Measurements from ENCODE around the gene UNC5CL.

GRCh38 chr6:41051873-41052272, 12.9 kb upstream of the UNC5CL start:
- no peak for TF ChIP-seq CTCF (conservative IDR thresholded peaks at IDR 0.05; ENCODE audit: low read depth in 2 of 2)
- TF ChIP-seq ZNF114 (CRISPR knock-in tag; IDR thresholded peaks at IDR 0.05): no peak
- no peak for TF ChIP-seq POLR2AphosphoS5 (IDR thresholded peaks at IDR 0.05; ENCODE audit: low read depth)
- no peak for TF ChIP-seq EZH2 (IDR thresholded peaks at IDR 0.05; ENCODE audit: low read depth, unreplicated experiment)
- TF ChIP-seq ZNF462 (CRISPR knock-in tag; IDR thresholded peaks at IDR 0.05): no peak

Data from GM23338 (cell line).